Measurements from ENCODE around the gene GMDS.

The GMDS gene

DNA sequence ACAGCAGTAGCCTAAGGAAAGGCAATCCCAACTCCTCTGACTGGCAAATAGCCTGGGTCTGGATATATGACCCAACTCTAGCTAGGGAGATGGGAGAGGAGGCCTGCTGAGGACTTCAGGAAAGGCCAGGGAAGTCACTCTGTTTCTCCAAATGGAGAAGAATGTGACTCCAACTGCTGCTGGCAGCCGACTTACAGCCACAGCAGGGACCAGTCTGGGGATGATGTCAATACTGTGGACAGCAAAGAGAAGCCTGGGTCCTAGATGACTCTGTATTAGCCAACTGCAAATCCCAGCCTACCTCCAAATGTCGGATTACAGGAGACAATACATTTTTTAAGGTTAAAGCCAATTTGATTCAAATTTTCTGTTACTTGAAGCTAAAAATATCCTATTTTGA lies 403.1 kb downstream of the GMDS start:
- no peak overlapping the region for H3K4me3 ChIP-seq (ENCODE audit: low read depth, low read length)
- TF ChIP-seq, protein P1, sequence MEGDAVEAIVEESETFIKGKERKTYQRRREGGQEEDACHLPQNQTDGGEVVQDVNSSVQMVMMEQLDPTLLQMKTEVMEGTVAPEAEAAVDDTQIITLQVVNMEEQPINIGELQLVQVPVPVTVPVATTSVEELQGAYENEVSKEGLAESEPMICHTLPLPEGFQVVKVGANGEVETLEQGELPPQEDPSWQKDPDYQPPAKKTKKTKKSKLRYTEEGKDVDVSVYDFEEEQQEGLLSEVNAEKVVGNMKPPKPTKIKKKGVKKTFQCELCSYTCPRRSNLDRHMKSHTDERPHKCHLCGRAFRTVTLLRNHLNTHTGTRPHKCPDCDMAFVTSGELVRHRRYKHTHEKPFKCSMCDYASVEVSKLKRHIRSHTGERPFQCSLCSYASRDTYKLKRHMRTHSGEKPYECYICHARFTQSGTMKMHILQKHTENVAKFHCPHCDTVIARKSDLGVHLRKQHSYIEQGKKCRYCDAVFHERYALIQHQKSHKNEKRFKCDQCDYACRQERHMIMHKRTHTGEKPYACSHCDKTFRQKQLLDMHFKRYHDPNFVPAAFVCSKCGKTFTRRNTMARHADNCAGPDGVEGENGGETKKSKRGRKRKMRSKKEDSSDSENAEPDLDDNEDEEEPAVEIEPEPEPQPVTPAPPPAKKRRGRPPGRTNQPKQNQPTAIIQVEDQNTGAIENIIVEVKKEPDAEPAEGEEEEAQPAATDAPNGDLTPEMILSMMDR (IDR thresholded peaks at IDR 0.05; ENCODE audit: borderline replicate concordance, insufficient read depth, low read depth, low read length) = no peak

DNA sequence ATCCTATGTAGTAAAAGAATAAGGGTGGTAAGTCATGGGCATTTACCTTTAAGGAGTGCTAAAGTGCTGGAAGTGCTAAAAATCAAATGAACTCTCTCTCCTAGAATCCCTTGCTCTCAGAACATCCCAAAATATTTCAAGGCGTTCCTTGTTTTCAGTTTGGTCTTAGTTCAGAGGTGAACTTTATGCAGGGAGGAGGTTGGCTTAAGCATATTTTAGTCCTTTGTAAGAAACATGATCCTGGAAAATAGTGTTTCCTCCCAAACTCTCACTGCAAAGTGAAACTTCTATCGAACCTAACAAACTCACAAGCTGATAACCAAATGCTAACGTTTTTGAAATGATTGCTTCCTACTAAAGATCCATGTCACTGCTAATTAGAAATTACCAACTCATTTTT lies 404.3 kb downstream of the GMDS start:
- H3K4me3 ChIP-seq (ENCODE audit: low read depth, low read length) = no peak overlapping the region
- TF ChIP-seq, protein P1 (IDR thresholded peaks at IDR 0.05; ENCODE audit: borderline replicate concordance, insufficient read depth, low read depth, low read length) = no peak

DNA sequence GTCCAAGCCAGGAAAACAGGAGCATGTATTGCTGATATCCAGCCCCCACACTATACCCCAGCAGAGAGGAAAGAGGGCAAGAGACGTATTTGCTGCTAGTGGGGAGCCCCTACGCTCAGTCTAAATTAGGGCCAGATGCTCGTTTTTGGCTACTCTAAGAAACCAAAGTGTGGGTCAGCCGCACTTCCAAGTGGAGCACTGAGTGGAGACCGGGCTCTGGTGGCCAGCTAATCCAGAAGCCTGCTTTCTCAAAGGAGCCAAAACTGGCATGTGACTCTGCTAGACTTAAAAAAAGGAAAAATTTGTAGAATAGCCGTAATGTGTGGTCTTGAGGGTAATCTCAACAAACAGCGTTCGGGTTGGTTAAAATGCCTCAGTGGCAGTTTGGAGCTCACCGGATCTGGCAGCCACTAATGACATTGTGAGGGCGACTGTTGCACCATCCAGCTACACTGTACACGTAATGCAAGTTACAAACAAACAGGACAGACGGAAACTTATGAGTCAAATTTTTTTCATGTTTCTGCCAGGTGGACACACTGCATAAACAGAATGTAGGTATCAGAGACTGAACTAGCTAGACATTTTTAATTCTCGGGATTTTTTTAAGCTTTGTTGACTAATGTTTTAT lies 404.8 kb downstream of the GMDS start:
- TF ChIP-seq, protein P1 (IDR thresholded peaks at IDR 0.05; ENCODE audit: borderline replicate concordance, insufficient read depth, low read depth, low read length) = no peak
- H3K4me3 ChIP-seq (ENCODE audit: low read depth, low read length) = no peak overlapping the region

DNA sequence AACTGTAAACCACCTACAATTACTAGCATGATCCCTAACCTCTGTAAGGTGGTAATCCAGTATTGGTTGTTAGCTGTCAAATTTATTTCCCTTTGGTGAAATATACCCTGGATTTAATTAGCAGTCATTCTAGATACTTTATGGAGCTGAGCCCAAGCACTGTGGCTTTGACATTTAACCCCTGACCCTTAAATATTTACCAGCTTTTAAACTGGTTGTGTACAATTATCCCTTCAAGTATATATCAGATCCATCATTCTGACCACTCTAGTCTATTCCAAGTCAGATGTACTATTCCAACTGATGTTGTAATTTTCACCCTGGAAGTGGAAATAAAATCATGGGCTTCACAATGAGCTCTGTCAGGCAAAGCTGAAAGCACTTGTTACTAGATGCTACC lies 406.0 kb downstream of the GMDS start:
- TF ChIP-seq, protein P1 (IDR thresholded peaks at IDR 0.05; ENCODE audit: borderline replicate concordance, insufficient read depth, low read depth, low read length) = no peak
- H3K4me3 ChIP-seq (ENCODE audit: low read depth, low read length) = no peak overlapping the region

DNA sequence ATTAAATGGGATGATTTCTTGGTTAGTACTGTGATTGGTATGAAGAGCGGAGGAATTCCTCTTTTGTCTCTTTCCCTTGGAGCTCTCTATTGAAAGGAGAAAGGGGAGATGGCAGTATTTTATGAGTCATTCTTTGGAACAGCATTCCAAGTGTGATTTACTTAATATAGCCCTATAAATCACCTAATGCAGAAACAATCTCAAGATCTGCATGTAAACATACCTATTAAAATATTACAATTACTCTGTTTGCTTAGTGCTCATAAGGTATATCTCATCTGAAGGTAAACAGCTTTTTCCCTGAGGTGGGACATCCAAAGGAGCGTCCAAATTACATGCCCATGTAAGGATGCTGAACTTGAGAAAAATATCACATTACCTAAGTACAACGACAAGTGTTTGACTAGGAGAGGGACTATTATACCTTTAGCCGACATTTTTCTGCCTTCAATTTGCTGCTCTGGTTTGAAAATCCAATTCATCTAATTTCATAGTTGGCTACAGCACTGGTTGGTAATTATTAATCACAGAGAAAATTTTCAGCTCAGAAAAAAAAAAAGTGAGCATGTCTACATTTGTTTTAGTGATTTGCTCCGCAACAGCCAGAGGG lies 406.7 kb downstream of the GMDS start:
- H3K4me3 ChIP-seq (ENCODE audit: low read depth, low read length) = no peak overlapping the region
- TF ChIP-seq, protein P1 (IDR thresholded peaks at IDR 0.05; ENCODE audit: borderline replicate concordance, insufficient read depth, low read depth, low read length) = no peak

DNA sequence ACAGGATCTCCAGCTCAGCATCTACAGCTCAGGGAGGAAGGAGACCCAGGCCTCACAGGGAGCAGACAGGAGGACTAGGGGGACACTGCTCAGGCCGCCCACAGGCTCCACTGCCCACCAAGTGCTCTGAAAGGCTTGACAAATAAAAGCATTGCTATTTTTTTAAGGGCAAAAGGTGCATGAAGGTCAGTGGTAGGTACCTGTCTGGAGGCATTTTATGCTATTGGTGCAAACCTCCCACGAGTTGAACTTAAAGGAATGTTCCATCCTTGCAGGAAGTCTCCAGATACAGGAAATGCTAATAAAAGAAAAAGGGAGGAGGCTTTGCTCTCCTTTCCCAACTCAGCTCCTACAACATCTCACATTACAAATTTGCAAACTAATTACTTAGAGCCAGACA lies 407.6 kb downstream of the GMDS start:
- TF ChIP-seq, protein P1 (IDR thresholded peaks at IDR 0.05; ENCODE audit: borderline replicate concordance, insufficient read depth, low read depth, low read length) = no peak
- H3K4me3 ChIP-seq (ENCODE audit: low read depth, low read length) = no peak overlapping the region

DNA sequence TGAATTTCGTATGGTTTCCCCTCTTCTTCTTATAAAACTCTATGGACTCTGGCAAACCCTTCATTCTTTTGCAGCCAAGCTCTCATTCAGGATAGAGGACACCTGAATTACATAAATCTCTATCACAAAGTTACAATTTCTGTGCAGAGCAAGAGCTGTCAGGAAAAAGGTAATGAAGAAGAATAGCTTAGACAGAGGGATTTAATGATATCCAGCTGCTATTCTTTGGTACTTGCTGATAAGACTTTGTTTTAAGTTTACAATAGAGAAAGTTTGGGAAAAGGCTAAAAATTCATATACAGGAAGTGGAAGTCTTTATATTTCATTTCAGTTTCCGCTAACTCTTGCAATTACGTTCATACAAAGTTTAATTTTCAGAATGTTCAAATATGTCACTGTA lies 408.7 kb downstream of the GMDS start:
- H3K4me3 ChIP-seq (ENCODE audit: low read depth, low read length) = no peak overlapping the region
- TF ChIP-seq, protein P1 (IDR thresholded peaks at IDR 0.05; ENCODE audit: borderline replicate concordance, insufficient read depth, low read depth, low read length) = no peak
